Activated naive CD8-positive, alpha-beta T cell treated with anti-CD3 and anti-CD28 coated beads, Interleukin-2, amount 10 ng/mL, durations not matched to agents 7 days and 5 days (primary cell): ENCODE measurements around the gene SLC26A11. TPM values are rescaled to one million over a fixed set of nuclear protein-coding genes. Genes with fewer than 3 reads are reported as not detected.
A peak's percentile ranks its signal among the peaks of the same experiment; 100 is the strongest.

ENCODE experiments used
- ATAC-seq: fragments of 150-1000 bp; cut with Tn5 transposase; one replicate; pipeline ENCODE4 v1.10.0; 2021; ENCODE audit warnings: low read depth, moderate library complexity
- POLR2A ChIA-PET: fragments of 350-600 bp; sonication (Branson Sonifier 250); formaldehyde crosslinking; loops from one replicate; lab custom pipeline; 2021; ENCODE audit warnings: antibody characterized with exemption; lab: Charles Lee
- DNase-seq: peaks from one replicate; pipeline ENCODE4 v3.0.0; 2021
- H3K27ac Mint-ChIP-seq: one replicate; pipeline ENCODE4 v1.8.0; 2022; ENCODE audit warnings: mild to moderate bottlenecking, mixed read lengths
- H3K27me3 Mint-ChIP-seq: one replicate; pipeline ENCODE4 v1.8.0; 2022; ENCODE audit warnings: mild to moderate bottlenecking, moderate library complexity, mixed read lengths
- H3K36me3 Mint-ChIP-seq: one replicate; pipeline ENCODE4 v1.8.0; 2021; ENCODE audit warnings: mild to moderate bottlenecking, mixed read lengths
- H3K4me1 Mint-ChIP-seq: one replicate; pipeline ENCODE4 v1.8.0; 2021; ENCODE audit warnings: mixed read lengths
- H3K4me3 Mint-ChIP-seq: one replicate; pipeline ENCODE4 v1.8.0; 2022; ENCODE audit warnings: mild to moderate bottlenecking, moderate library complexity, mixed read lengths
- H3K9me3 Mint-ChIP-seq: one replicate; pipeline ENCODE4 v1.8.0; 2021; ENCODE audit warnings: mixed read lengths
- total RNA-seq, 2 experiments: library from RNA; stranded (reverse); gene quantifications; one replicate each; pipeline ENCODE4 v1.2.3, GENCODE V29; 2021

SLC26A11 gene
- total RNA-seq, 2 experiments from 2014 or later: 45.3 to 45.4 TPM

DNA sequence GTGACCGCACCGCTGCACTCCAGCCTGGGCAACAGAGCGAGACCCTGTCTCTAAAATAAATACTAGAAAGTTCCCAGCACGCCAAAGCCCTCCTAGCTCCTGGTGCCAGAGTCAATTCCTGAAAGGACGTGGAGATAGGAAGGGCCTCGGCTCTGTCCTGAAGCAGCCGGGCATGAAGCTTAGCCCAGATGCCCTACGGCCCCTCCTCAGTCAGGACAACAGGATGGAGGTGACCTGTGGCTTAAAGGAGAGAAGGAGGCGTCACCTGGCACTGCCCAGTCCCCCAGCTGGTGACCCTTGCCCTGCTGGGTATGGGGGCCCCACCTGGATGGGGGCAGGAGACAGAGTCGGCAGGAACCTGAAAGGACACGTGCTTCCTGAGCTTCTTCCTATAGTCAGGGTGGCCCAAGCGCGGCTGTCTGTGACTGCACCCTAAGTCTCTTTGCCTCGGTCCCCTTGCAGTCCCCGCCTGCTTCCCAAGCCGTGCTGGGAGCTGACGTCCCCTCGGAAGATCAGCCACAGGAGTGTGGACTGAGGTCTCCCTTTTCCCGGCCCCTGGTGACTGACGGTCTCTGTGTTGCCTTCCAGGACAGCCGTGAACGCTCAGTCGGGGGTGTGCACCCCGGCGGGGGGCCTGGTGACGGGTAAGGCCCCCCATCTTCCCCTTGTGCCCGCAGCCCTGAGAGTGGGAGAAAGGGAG lies 25.5 kb downstream of the SLC26A11 start:
- no peaks in the 10 kb centered on the region for H3K36me3 Mint-ChIP-seq
- no peak for DNase-seq
- POLR2A ChIA-PET: no interaction called here
- H3K4me3 Mint-ChIP-seq: no peak overlapping the region
- H3K27me3 Mint-ChIP-seq: no peaks in the 10 kb centered on the region
- H3K27ac Mint-ChIP-seq: no peak overlapping the region
- no peaks in the 10 kb centered on the region for H3K4me1 Mint-ChIP-seq
- no peak for ATAC-seq
- no peaks in the 10 kb centered on the region for H3K9me3 Mint-ChIP-seq

DNA sequence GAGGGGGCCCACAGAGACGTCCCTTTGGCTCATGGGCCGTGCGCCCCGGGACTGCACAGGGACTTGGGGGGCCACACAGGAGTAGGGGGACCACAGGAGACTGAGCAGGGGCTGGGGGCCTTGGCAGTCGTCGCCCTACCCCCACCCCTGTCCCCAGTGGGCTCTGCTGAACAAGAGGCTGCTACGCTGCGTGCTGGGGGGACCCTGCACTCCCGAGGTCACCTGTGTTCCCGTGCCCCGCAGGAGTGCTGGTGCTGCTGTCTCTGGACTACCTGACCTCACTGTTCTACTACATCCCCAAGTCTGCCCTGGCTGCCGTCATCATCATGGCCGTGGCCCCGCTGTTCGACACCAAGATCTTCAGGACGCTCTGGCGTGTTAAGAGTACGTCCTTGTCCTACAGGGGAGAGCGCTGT lies 26.0 kb downstream of the SLC26A11 start:
- POLR2A ChIA-PET: no interaction called here
- Mint-ChIP-seq H3K4me3 (no peak overlapping the region), H3K9me3 (no peaks in the 10 kb centered on the region), H3K27me3 (no peaks in the 10 kb centered on the region), H3K27ac (no peak overlapping the region), H3K36me3 (no peaks in the 10 kb centered on the region), H3K4me1 (no peaks in the 10 kb centered on the region)
- ATAC-seq (no peak), DNase-seq (no peak)

DNA sequence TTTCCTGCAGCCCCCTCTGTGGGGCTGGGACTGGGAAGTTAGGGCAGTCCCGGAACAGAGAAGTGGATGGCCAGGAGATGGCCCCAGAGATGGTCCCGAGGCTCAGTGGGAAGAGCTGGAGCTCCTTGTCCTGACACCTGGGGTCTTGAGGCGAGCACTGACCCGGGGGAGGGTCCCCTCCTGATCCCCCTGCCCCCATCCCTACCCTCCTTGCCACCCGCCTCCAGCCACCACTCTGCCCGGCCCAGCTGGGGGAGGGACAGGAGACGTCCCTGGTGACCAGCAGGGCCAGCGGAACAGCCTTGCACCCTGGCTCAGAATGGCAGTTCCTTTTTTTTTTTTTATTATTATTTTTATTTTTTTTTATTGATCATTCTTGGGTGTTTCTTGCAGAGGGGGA lies 26.5 kb downstream of the SLC26A11 start:
- Mint-ChIP-seq H3K27ac (no peak overlapping the region), H3K36me3 (no peaks in the 10 kb centered on the region), H3K4me3 (no peak overlapping the region), H3K9me3 (no peaks in the 10 kb centered on the region), H3K27me3 (no peaks in the 10 kb centered on the region), H3K4me1 (no peaks in the 10 kb centered on the region)
- ATAC-seq: no peak
- POLR2A ChIA-PET: interaction anchor here (1.1 kb wide), 1 partner anchor 19 kb away, joined by 3 read pairs; no protein-coding TSS in a partner anchor
- DNase-seq: no peak

DNA sequence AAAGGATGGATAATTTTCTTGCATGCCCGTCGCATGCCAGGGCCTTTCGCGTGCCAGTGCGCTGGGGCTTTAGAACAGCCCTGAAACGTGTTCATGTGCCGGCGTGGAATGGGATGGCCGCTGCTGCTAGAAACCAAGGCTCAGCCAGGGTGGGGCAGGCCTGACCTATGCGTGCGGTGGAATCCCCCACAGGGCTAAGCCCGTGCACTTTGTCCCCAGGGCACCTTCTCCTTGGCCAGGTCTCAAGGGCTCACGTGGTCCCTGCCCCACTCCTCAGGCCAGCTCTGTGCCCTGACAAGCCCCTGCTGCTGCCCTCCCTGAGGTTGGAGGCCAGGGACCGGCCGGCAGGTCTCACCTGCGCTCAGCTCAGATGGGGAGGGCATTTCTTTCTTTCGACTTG lies 27.3 kb downstream of the SLC26A11 start:
- H3K4me3 Mint-ChIP-seq: no peak overlapping the region
- no peaks in the 10 kb centered on the region for H3K9me3 Mint-ChIP-seq
- no peak overlapping the region for H3K27ac Mint-ChIP-seq
- POLR2A ChIA-PET: interaction anchor here (1.1 kb wide), 1 partner anchor 20 kb away, joined by 3 read pairs; no protein-coding TSS in a partner anchor
- DNase-seq (no peak), ATAC-seq (no peak)
- peaks cover under 1% of the 10 kb centered on the region for H3K4me1 Mint-ChIP-seq
- H3K27me3 Mint-ChIP-seq: no peaks in the 10 kb centered on the region
- H3K36me3 Mint-ChIP-seq: no peaks in the 10 kb centered on the region

DNA sequence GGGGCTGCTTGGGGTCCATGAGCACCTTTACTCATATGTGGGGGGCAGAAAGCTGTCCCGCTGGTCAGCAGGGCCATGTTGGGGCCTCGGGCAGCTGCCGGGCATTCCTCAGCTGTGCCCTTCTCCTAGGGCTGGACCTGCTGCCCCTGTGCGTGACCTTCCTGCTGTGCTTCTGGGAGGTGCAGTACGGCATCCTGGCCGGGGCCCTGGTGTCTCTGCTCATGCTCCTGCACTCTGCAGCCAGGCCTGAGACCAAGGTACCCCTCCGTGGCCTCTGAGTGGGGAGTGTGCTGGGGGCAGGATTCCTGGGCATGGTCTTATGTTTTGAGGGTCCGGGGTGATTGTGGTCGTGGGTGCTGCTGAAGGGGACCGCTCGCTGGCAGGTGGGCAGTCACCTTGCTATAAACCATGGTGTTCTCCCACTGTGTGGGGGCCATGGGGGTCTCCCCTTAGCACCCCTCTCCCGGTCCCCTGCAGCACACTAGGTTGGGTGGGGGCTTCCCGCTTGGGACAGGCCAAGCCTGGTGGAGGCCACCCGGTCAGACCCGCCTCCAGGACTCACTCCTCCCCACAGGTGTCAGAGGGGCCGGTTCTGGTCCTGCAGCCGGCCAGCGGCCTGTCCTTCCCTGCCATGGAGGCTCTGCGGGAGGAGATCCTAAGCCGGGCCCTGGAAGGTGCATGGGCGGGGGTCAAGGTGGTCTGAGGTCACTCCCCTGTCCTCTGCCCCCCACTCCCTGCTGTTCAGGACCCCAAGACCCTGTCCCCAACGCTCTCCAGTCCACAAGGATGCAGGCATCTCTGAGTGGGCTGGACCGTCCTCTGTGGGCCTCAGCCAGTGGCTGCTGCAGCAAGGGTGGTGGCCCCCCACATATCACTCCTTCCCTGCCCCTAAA lies 28.0 kb downstream of the SLC26A11 start:
- Mint-ChIP-seq H3K4me3 (no peak overlapping the region), H3K27me3 (no peaks in the 10 kb centered on the region), H3K9me3 (no peaks in the 10 kb centered on the region), H3K27ac (no peak overlapping the region), H3K4me1 (peaks cover 6% of the 10 kb centered on the region), H3K36me3 (no peaks in the 10 kb centered on the region)
- ATAC-seq: no peak
- POLR2A ChIA-PET: no interaction called here
- DNase-seq: no peak

DNA sequence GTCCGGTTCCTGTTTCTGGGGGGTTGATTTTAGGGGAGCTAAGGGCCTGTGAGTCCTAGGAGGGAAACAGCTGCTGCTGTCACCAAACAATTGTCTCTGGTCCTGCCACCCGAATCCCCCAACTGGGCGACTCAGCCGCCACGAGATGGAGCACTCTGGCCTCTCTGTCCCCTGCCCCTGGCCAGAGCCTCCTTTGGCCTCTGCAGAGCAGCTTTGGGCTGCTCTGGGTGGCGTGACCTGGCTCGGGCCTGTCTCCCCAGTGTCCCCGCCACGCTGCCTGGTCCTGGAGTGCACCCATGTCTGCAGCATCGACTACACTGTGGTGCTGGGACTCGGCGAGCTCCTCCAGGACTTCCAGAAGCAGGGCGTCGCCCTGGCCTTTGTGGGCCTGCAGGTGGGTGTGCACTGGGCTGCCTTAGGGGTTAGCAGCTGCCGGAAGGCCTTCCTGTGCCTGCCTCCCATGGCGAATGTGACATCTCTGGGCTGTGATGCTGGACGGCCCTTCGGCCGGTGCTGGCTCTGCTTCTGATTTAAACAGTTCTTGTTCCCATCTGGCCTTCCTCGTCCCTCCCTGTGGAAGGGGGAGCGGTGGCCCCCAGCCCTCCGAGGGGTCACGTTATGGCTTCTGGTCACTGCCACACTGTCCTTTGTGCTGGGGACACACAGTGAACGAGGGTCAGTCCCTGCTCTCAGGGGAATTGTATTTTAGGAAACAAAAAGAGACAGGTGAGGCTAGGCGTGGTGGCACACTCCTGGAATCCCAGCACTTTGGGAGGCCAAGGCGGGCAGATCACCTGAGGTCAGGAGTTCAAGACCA lies 28.9 kb downstream of the SLC26A11 start:
- DNase-seq (no peak), ATAC-seq (no peak)
- no peaks in the 10 kb centered on the region for H3K9me3 Mint-ChIP-seq
- H3K36me3 Mint-ChIP-seq: no peaks in the 10 kb centered on the region
- H3K4me1 Mint-ChIP-seq: peaks cover 12% of the 10 kb centered on the region
- no peaks in the 10 kb centered on the region for H3K27me3 Mint-ChIP-seq
- no peak overlapping the region for H3K4me3 Mint-ChIP-seq
- H3K27ac Mint-ChIP-seq: no peak overlapping the region
- POLR2A ChIA-PET: no interaction called here

DNA sequence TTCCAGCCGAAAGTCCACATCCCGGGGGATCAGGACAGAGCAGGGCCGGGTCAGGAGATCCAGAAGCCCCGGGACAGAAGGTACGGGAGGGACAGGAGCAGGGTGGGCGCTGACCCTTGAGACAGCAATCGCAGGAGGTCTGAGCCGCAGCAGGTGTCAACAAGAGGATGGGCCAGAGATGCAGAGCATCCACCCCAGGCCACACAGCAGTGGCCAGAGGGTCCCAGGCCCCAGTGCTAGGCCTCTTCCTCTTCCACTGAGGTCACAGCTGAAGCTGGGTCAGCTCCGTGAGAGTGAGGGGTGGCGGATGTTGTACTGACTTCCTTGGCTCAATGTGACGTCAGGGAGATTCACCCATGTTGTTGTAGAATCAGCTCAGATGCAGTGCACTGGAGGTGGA lies 31.7 kb downstream of the SLC26A11 start:
- ATAC-seq (no peak), DNase-seq (no peak)
- POLR2A ChIA-PET: interaction anchor here (0.9 kb wide), 1 partner anchor 13 kb away, joined by 3 read pairs; no protein-coding TSS in a partner anchor
- Mint-ChIP-seq H3K27ac (no peak overlapping the region), H3K27me3 (no peaks in the 10 kb centered on the region), H3K36me3 (no peaks in the 10 kb centered on the region), H3K4me1 (peaks cover 23% of the 10 kb centered on the region), H3K4me3 (no peak overlapping the region), H3K9me3 (no peaks in the 10 kb centered on the region)

DNA sequence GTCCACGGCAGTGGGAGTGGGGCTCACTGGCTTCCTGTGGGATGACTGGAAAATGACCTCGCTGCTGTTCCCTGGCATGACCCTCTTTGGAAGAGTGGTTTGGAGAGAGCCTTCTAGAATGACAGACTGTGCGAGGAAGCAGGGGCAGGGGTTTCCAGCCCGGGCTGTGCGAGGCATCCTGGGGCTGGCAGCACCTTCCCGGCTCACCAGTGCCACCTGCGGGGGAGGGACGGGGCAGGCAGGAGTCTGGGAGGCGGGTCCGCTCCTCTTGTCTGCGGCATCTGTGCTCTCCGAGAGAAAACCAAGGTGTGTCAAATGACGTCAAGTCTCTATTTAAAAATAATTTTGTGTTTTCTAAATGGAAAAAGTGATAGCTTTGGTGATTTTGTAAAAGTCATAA lies 32.6 kb downstream of the SLC26A11 start:
- Mint-ChIP-seq H3K9me3 (no peaks in the 10 kb centered on the region), H3K27me3 (no peaks in the 10 kb centered on the region), H3K36me3 (no peaks in the 10 kb centered on the region), H3K27ac (no peak overlapping the region), H3K4me1 (peaks cover 24% of the 10 kb centered on the region), H3K4me3 (no peak overlapping the region)
- POLR2A ChIA-PET: no interaction called here
- ATAC-seq (peak; percentile 76), DNase-seq (peak; percentile 84)

DNA sequence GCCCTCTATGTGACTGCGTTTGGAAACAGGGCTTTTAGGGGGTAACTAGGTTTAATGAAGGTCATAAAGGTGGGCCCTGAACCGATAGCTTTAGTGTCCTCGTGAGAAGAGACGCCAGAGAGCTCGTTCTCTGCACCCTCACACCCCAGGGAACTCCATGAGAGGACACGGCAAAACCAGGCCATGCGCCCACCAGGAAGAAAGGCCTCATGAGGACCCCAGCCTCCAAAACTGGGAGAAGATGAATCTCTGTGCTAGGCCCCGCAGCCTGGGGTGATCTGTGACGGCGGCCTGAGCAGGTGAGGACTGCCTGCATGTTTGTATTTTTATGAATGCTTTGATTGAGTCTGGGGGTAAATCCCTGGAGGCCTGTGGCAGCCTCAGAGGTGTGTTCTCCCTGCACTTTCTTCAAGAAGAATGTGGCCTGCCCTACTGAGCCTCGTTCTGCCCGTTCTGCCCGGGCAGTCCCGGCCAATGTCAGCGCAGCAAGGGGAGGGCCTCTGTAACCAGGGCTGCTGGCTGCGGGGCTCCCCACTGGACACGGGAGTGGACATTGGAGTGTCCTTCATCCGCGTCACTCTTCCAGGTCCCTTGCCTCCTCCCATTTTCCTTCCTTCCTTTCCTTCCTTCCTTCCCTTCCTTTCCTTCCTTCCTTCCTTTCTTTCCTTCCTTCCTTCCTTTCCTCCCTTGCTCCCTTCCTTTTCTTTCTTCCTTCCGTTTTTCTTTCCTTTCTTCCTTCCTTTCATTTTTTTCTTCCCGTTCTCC lies 33.6 kb downstream of the SLC26A11 start:
- DNase-seq (no peak), ATAC-seq (no peak)
- POLR2A ChIA-PET: interaction anchor here (1.3 kb wide), 1 partner anchor 11 kb away, joined by 11 read pairs; no protein-coding TSS in a partner anchor
- Mint-ChIP-seq H3K4me3 (no peak overlapping the region), H3K27me3 (no peaks in the 10 kb centered on the region), H3K36me3 (no peaks in the 10 kb centered on the region), H3K27ac (peak overlapping the region; percentile 51), H3K9me3 (no peaks in the 10 kb centered on the region), H3K4me1 (peaks cover 31% of the 10 kb centered on the region)

DNA sequence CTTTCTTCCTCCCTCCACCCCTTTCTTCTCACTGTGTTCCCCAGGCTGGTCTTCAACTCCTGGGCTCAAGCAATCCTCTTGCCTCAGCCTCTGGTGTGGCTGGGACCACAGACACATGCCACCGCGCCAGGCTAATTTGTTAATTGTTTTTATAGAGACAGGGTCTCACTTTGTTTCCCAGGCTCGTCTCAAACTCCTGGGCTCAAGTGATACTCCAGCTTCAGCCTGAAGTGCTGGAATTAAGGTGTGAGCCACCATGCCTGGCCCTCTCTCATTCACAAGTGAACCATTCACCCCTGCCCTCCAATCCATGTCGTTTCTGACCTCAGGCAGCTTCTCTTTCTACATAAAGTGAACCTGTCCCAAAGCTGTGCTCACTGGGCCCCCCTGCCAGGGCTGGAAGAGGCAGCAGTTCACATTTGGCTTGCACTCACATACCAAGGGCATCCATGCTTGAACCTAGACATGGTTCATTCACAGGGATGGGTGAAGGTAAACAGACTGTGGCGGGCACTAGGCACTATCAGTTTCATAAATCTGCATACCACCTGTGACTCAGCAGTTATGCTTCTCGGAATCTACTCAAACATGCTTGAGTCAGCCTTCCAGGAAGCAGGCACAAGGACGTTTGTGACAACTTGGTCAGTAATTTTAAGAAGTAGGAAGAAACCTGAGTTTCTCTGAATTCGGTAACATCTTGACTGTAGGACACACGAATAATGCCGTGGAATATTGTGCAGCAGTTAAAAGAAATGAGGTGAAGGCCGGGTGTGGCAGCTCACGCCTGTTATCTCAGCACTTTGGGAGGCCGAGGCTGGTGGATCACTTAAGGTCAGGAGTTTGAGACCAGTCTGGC lies 34.4 kb downstream of the SLC26A11 start:
- Mint-ChIP-seq H3K4me3 (peak overlapping the region; percentile 65), H3K9me3 (no peaks in the 10 kb centered on the region), H3K4me1 (peaks cover 33% of the 10 kb centered on the region), H3K36me3 (no peaks in the 10 kb centered on the region), H3K27ac (peak overlapping the region; percentile 74), H3K27me3 (no peaks in the 10 kb centered on the region)
- POLR2A ChIA-PET: interaction anchor here (1.0 to 1.3 kb wide), 3 partner anchors 9 to 42 kb away, joined by 5 to 11 read pairs (median 7); no protein-coding TSS in a partner anchor
- ATAC-seq: peak; percentile 62
- DNase-seq: peak; percentile 44

DNA sequence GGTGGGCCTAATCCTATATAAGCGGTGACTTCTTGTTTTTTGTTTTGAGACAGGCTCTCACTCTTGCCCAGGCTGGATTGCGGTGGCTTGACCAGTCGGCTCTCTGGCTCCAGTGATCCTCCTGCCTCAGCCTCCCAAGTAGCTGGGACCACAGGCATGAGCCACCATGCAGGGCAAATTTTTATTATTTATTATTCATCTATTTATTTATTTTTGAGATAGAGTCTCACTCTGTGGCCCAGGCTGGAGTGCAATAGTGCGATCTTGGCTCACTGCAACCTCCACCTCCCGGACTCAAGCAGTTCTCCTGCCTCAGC lies 35.8 kb downstream of the SLC26A11 start:
- ATAC-seq (no peak), DNase-seq (no peak)
- H3K4me1 Mint-ChIP-seq: peaks cover 37% of the 10 kb centered on the region
- no peaks in the 10 kb centered on the region for H3K27me3 Mint-ChIP-seq
- no peak overlapping the region for H3K27ac Mint-ChIP-seq
- no peaks in the 10 kb centered on the region for H3K36me3 Mint-ChIP-seq
- POLR2A ChIA-PET: interaction anchor here (1.6 kb wide), 1 partner anchor 10 kb away, joined by 4 read pairs; no protein-coding TSS in a partner anchor
- H3K4me3 Mint-ChIP-seq: no peak overlapping the region
- no peaks in the 10 kb centered on the region for H3K9me3 Mint-ChIP-seq

DNA sequence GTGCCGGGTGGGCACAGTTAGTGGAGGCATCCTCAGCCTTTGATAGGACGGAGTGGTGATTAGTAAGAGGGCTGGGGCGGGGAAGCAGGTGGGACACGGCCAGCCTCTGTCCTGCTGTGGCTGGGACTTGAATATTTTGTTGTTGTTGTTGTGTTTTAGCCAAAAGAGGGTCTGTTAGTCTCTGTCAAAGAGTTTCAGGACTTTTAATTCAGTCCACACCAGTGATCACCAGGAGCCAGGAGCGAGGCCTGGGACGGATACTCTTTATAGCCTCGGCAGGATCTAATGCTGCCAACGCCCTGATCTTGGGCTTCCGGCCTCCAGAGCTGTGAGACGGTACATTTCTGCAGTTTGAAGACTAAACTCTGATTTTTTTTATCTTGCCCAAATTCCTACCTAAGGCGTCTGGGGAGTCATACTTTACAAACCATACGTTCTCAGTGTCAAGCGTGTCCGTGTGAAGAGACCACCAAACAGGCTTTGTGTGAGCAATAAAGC lies 37.5 kb downstream of the SLC26A11 start:
- Mint-ChIP-seq H3K27me3 (no peaks in the 10 kb centered on the region), H3K9me3 (no peaks in the 10 kb centered on the region), H3K36me3 (peaks cover 2% of the 10 kb centered on the region), H3K27ac (no peak overlapping the region), H3K4me1 (peaks cover 45% of the 10 kb centered on the region), H3K4me3 (no peak overlapping the region)
- no peak for DNase-seq
- POLR2A ChIA-PET: interaction anchor here (0.6 kb wide), 1 partner anchor 19 kb away, joined by 4 read pairs; no protein-coding TSS in a partner anchor
- ATAC-seq: no peak
